ENCODE data around the gene HECTD4.
"Not testable (repeated sequence)": the region's sequence is repeated elsewhere in the genome, so short reads cannot be mapped to it uniquely, and the experiment has no call there.

- TF ChIP-seq FOXK2 (IDR thresholded peaks at IDR 0.05); LEF1 (IDR thresholded peaks at IDR 0.05; ENCODE audit: borderline replicate concordance); ZNF384 (IDR thresholded peaks at IDR 0.05); HDGF (IDR thresholded peaks at IDR 0.05; ENCODE audit: borderline replicate concordance); FOXM1 (IDR thresholded peaks at IDR 0.05; ENCODE audit: borderline replicate concordance); BHLHE40 (IDR thresholded peaks at IDR 0.05; ENCODE audit: borderline replicate concordance); NFRKB (IDR thresholded peaks at IDR 0.05); PKNOX1 (IDR thresholded peaks at IDR 0.05); L3MBTL2 (conservative IDR thresholded peaks at IDR 0.05); CTBP1 (IDR thresholded peaks at IDR 0.05; ENCODE audit: borderline replicate concordance): not testable (repeated sequence)
Measured at GRCh38 chr12:112389922-112390654, 7.9 kb upstream of the HECTD4 start.

Data from HEK293T (cell line).